ENCODE results near the gene PSMG2. TPM values are rescaled to one million over a fixed set of nuclear protein-coding genes. Genes with fewer than 3 reads are reported as not detected.

The PSMG2 gene
- total and polyA plus RNA-seq, 11 donors: 35.8 to 65.7 (median 44.9) TPM

DNA sequence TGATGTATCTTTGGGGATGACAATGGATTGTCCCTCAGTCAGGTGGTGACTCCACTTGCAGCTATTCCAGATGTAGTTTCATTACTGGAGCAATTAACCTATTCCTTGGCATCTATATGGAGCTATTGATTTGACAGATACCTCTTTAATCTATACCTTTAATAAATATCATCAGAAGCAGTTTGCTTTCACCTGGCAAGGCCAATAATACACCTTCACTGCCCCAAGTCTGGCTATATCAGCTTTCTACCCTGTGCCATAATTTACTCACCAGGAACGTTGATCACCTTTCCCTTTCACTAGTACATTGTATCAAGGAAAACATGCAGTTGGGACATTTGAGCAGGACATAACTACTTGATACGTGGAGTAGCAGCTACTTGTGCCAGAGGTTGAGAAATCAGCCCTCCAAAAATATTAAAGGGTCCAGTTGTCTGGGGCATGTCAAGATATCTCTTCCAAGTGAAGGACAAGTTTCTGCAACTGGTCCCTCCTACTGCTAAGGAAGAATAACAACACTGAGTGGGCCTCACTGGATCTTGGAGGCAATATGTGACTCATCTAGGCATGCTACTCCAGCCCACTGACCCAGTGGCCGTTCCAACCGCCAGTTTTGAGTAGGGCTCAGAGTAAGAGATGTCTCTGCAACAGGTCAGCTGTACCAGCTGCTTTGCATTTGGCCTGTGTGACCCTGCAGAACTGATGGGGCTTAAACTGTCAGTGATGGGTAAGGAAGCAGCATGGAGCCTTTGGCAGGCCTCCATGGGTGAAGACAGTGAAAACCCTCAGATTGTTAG is 67.0 kb downstream of the PSMG2 start:
- Histone ChIP-seq H3K4me1 (peaks cover 0 to 3% (median 0%) of the 10 kb centered on the region in 12 donors), H3K36me3 (no peaks in the 10 kb centered on the region), H3K4me3 (no peak overlapping the region), H3K27ac (no peak overlapping the region), H3K9me3 (no peaks in the 10 kb centered on the region), H3K27me3 (no peaks in the 10 kb centered on the region)
- TF ChIP-seq POLR2A (IDR thresholded peaks at IDR 0.05): no peak
- TF ChIP-seq, protein P1, sequence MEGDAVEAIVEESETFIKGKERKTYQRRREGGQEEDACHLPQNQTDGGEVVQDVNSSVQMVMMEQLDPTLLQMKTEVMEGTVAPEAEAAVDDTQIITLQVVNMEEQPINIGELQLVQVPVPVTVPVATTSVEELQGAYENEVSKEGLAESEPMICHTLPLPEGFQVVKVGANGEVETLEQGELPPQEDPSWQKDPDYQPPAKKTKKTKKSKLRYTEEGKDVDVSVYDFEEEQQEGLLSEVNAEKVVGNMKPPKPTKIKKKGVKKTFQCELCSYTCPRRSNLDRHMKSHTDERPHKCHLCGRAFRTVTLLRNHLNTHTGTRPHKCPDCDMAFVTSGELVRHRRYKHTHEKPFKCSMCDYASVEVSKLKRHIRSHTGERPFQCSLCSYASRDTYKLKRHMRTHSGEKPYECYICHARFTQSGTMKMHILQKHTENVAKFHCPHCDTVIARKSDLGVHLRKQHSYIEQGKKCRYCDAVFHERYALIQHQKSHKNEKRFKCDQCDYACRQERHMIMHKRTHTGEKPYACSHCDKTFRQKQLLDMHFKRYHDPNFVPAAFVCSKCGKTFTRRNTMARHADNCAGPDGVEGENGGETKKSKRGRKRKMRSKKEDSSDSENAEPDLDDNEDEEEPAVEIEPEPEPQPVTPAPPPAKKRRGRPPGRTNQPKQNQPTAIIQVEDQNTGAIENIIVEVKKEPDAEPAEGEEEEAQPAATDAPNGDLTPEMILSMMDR (IDR thresholded peaks at IDR 0.05): no peak
- intact Hi-C loops (cut with DNase I): loop anchor here in 1 of 10 donors (10.0 kb wide), 1 partner anchor 385 kb away; no protein-coding TSS in a partner anchor
- WGBS, 4 donors: 80 to 86% (median 83%) methylated on average over 4 of the region's 4 CpGs
- DNase-seq (no peak), ATAC-seq (no peak)

DNA sequence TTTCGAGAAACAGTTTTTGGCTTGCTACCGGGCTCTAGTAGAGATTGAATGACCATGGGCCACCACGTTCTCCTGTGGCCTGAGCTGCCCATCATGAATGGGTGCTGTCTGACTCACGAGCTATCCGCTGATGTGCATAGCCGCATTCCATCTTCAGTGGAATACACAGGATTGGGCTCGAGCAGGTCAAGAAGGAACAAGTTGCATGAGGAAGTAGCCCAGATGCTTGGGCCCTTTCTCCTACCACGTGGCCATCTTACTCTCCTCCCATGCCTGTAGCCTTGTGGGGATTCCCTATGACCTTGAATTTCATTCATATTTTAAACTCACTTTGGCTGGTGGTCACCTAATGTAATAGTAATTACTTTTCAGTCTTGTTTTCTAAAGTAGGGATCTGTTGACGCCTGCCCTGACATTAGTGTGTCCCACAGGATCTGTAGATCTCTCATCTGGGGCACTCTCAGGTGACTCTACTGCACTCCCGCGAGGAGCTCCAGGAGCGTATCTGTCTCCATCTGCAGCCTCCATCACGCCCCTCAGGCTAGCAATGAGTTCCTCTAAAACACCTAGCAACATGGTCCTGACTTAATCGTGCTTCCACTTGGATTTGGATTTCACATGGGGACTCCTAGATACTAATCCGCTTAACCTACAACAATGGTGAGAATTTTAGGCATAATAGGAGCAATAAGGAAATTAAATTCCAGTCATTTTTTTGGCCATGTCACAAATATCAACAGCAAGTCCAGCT is 67.8 kb downstream of the PSMG2 start:
- ATAC-seq: no peak
- H3K9me3 ChIP-seq: no peaks in the 10 kb centered on the region
- TF ChIP-seq POLR2A (IDR thresholded peaks at IDR 0.05): no peak
- TF ChIP-seq, protein P1 (IDR thresholded peaks at IDR 0.05): no peak
- peaks cover 0 to 3% (median 0%) of the 10 kb centered on the region in 12 donors for H3K4me1 ChIP-seq
- intact Hi-C loops (cut with DNase I): no loop called here
- DNase-seq: no peak
- WGBS, 4 donors: 87 to 94% (median 91%) methylated on average over 15 of the region's 15 CpGs
- no peaks in the 10 kb centered on the region for H3K27me3 ChIP-seq
- no peak overlapping the region for H3K4me3 ChIP-seq
- no peak overlapping the region for H3K27ac ChIP-seq
- H3K36me3 ChIP-seq: no peaks in the 10 kb centered on the region

DNA sequence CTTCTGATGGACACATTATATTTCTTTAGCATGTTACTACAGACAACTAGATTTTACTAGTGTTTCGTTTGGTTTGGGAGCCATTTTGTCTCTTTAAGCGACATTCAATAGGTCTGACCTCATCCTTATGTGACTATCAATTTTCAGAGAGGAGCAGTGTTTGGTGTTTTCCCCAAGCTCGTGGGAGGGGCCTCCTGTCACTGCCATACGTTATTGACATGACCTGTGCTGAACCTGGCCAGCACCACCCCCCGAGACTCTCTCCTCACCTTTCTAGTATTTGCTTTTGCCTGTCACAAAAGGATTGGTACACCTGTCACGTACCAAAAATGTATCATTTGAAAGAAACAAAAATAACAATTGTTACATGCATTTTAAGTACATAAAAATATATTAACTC is 69.3 kb downstream of the PSMG2 start:
- no peak for DNase-seq
- intact Hi-C loops (cut with DNase I): no loop called here
- TF ChIP-seq, protein P1 (IDR thresholded peaks at IDR 0.05): no peak
- TF ChIP-seq POLR2A (IDR thresholded peaks at IDR 0.05): no peak
- no peak overlapping the region for H3K27ac ChIP-seq
- 70 to 79% (median 77%) methylated on average over 6 of the region's 6 CpGs for WGBS, 4 donors
- no peaks in the 10 kb centered on the region for H3K27me3 ChIP-seq
- no peak overlapping the region for H3K4me3 ChIP-seq
- H3K4me1 ChIP-seq: peaks cover 0 to under 1% (median 0%) of the 10 kb centered on the region in 12 donors
- H3K36me3 ChIP-seq: no peaks in the 10 kb centered on the region
- ATAC-seq: no peak
- no peaks in the 10 kb centered on the region for H3K9me3 ChIP-seq

DNA sequence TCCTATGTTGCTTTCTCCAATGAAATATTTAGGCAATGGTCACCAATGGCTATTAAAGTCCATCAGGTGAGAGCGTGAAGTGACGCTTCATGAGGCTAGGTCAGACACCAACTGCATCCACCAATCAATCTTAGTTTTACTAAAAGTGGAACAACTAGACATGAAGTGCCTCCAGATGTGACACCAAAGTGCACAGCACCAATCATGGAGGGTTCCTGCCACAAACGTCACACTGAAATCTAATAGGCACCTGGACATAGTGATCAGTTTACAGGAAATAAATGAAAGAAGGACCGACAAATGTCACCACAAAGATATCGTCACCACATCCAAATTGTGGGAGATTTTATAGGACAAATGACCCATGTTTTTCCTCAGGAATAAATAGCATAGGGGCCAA is 70.5 kb downstream of the PSMG2 start:
- Histone ChIP-seq H3K36me3 (no peaks in the 10 kb centered on the region), H3K4me3 (no peak overlapping the region), H3K9me3 (no peaks in the 10 kb centered on the region), H3K4me1 (no peaks in the 10 kb centered on the region), H3K27me3 (no peaks in the 10 kb centered on the region), H3K27ac (no peak overlapping the region)
- TF ChIP-seq POLR2A (IDR thresholded peaks at IDR 0.05): no peak
- TF ChIP-seq, protein P1 (IDR thresholded peaks at IDR 0.05): no peak
- intact Hi-C loops (cut with DNase I): no loop called here
- DNase-seq: no peak
- no peak for ATAC-seq
- 84 to 91% (median 87%) methylated on average over 5 of the region's 5 CpGs for WGBS, 4 donors

Measured in heart left ventricle (tissue), 16 donors.